HG02943 (cell line): ENCODE measurements around the gene MFRP.

ENCODE experiments used
- ATAC-seq: cut with Tn5 transposase; IDR thresholded peaks from one replicate; pipeline ENCODE4 v1.9.1; 2021; ENCODE audit warnings: mild to moderate bottlenecking, low read depth, moderate library complexity; ENCODE audit not compliant: unreplicated experiment

MFRP gene

GRCh38 chr11:119319136-119319699, 27.3 kb downstream of the MFRP start:
- ATAC-seq, result no peak

- no peak for ATAC-seq
Measured at GRCh38 chr11:119318240-119319135, 28.0 kb downstream of the MFRP start.

- ATAC-seq, result no peak
Measured at GRCh38 chr11:119317592-119318239, 28.8 kb downstream of the MFRP start.

- no peak for ATAC-seq
Measured at GRCh38 chr11:119316729-119317591, 29.5 kb downstream of the MFRP start, which contains the start of gene MCAM. Gene MCAM, minus strand, starts transcription at chr11:119317130. Its CDS starts 29 bp downstream, at chr11:119317101.

- ATAC-seq, result no peak
Measured at GRCh38 chr11:119316016-119316728, 30.3 kb downstream of the MFRP start.

GRCh38 chr11:119315131-119316015, 31.1 kb downstream of the MFRP start:
- ATAC-seq, result no peak

- ATAC-seq, result no peak
Measured at GRCh38 chr11:119314726-119315125, 31.8 kb downstream of the MFRP start.

- ATAC-seq, result no peak
Measured at GRCh38 chr11:119310682-119311052, 35.8 kb downstream of the MFRP start.

GRCh38 chr11:119309953-119310681, 36.4 kb downstream of the MFRP start:
- ATAC-seq, result no peak

GRCh38 chr11:119309411-119309810, 37.1 kb downstream of the MFRP start:
- no peak for ATAC-seq

- no peak for ATAC-seq
Measured at GRCh38 chr11:119307974-119308373, 38.5 kb downstream of the MFRP start.

GRCh38 chr11:119307219-119307618, 39.3 kb downstream of the MFRP start:
- ATAC-seq, result no peak

GRCh38 chr11:119306373-119306890, 40.1 kb downstream of the MFRP start:
- ATAC-seq, result no peak

GRCh38 chr11:119305556-119306372, 40.7 kb downstream of the MFRP start:
- no peak for ATAC-seq

- ATAC-seq, result no peak
Measured at GRCh38 chr11:119303227-119303718, 43.2 kb downstream of the MFRP start.

- no peak for ATAC-seq
Measured at GRCh38 chr11:119300198-119300964, 46.1 kb downstream of the MFRP start.
